Stimulated activated CD8-positive, alpha-beta memory T cell treated with anti-CD3 and anti-CD28 coated beads, Interleukin-7, amount 100 ng/mL, for 4 hours (primary cell): ENCODE measurements around the gene MTFR1L.

ENCODE experiments used
- DNase-seq, 2 donors: peaks; one replicate each; pipeline ENCODE4 v3.0.0-alpha.2; 2020; ENCODE audit warnings: low read depth in 2 of 2

MTFR1L gene

DNA sequence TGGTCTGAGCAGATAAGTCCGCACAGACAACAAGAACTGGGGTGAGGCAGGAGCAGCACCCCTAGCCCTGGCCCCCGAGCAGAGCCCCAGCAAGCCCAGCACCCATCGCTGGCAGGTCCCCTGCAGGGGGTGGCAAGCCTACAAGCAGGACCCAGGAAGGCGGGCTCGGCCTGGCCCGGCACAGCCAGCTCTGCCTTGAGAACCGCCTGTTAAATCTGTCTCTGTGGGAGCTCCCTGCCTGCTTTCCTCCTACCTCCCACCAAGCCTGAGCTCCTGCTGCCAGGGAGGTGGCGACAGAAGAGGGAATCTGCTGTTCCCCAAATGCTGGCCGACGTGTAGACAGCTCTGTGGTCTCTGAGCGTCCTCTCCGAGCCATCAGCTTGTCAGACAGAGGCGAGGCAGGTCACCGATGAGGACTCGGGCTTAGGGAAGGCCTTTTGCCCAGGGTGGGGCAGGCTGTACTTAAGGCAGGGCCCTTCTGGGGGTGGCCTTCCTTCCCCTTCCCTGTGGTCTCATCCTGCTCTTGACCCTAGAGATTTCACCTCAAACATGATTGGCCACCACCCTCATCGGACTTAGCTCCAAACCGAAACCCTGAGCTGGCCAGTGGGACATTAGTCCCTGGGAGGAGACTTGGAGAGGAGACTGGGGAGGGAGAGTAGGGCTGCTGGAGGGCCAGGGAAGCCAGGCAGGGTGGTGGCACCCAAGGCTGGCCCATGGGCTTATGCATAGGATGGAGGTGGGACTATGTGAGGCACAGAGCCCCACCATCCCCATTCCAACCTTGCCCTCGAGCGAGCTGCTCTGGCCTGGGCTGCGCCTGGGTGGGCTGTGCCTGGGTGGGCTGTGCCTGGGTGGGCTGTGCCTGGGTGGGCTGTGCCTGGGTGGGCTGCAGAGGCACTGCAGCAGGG is 12.0 kb upstream of the MTFR1L start:
- no peak for DNase-seq

DNA sequence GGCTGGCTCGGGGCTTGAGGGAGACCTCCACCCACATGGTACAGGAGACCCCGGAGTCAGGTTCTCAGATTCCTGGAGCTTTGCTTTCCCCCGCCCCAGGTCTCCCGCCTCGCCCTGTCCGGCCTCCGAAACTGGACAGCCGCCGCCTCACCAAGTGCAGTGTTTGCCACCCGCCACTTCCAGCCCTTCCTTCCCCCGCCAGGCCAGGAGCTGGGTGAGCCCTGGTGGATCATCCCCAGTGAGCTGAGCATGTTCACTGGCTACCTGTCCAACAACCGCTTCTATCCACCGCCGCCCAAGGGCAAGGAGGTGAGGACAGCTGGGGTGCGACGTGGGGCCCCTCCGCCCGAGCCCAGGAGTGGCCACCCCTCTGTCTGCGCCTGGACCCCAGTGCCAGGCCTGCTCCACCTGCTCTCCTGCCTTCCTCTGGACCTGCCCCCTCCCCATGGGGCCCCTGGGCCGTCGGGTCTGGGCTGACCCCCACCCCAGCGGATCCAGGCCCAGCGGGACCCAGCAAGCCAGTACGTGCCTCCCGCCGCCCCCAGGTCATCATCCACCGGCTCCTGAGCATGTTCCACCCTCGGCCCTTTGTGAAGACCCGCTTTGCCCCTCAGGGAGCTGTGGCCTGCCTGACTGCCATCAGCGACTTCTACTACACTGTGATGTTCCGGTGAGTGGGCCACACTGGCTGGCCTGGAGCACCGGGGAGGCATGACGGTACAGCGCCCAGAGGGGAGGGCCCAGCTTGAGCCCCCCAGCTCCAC is 11.1 kb upstream of the MTFR1L start:
- no peak for DNase-seq

DNA sequence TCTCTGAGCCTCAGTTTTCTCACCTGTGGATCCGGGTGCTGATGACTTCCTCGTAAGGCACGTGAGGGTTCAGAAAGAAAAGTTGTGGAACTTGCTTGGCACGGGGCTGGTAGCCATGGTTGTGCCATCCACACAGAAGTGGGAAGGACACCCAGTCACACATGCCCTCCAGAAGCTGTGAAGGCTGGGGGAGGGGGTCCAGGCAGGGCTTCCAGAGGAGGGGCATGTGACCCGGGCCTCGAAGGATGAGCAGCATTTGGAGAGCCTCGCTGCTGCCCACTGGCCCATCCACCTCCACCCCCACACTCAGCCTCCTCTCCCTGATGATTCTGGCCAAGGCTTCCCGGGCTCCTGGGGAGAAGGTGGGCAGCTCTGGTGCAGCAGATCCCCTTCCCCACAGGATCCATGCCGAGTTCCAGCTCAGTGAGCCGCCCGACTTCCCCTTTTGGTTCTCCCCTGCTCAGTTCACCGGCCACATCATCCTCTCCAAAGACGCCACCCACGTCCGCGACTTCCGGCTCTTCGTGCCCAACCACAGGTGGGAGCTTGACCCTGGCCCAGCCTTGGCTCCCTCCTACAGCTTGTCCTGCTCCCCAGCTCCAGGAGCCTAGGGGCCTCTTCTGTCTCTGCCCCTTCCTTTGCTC is 10.3 kb upstream of the MTFR1L start:
- no peak for DNase-seq

DNA sequence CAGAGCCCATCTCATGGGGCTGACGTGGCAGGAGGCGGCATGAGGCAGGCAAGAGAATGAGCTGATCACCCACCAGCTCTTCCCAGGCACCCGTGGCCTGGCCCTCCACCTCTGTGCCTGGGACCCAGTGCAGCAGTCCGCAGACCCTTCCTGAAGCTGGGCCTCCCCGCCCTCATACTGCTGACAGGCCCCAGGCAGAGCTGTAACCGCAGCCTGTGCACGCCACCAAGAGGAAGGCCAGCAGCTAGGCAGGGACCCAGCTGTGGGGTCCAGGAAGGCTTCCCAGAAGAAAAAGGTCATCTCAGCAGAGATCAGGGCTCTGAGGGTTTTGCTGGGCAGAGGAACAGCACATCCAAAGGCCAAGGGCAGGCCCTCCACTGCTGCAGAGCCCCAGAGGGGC is 9.8 kb upstream of the MTFR1L start:
- no peak for DNase-seq

DNA sequence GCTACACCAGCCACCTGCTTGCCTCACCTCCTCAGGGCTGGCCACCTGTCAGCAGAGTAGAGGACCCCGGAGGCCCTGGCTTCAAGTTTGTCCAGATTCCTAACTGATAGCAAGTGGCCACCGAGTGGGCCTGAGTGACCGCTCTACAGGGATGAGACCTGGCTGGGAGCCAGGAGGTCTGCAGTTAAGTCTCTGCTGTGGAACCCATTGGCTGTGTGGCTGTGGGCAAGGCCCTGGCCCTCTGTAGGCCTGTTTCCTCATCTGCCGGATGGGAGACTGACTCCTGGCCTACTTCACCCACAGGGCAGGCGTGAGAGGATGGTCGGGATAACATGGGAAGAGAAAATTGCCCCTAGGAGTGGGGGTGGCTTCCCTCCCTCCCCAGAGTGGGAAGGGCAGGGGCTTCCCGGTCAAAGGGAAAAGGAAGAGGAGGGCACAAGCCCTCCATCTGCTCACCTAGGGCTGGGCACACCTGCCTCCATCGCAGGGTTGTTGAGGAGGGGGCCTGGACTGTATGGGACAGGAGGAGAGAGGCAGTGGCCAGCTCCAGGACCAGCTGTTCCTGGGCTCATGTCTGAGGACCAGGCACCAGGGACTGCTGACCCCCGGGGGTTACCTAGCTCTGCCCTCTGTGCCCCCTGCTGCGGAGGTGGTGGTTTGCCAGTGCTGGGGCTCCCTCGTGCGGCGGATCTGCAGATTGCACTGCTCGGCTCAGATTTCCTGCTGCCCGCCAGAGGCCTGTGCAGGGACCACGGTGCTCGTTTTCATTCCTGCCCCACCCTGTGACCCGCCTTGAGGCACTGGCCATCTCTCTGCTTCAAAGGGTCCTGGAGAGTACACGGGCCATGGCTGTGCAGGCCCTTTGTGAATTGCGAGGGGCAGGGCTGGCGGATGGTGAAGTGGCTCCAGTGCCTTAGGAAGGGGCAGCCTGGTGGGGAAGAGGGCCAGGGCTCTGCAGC is 9.1 kb upstream of the MTFR1L start:
- DNase-seq: peak; percentile 61 to 62

DNA sequence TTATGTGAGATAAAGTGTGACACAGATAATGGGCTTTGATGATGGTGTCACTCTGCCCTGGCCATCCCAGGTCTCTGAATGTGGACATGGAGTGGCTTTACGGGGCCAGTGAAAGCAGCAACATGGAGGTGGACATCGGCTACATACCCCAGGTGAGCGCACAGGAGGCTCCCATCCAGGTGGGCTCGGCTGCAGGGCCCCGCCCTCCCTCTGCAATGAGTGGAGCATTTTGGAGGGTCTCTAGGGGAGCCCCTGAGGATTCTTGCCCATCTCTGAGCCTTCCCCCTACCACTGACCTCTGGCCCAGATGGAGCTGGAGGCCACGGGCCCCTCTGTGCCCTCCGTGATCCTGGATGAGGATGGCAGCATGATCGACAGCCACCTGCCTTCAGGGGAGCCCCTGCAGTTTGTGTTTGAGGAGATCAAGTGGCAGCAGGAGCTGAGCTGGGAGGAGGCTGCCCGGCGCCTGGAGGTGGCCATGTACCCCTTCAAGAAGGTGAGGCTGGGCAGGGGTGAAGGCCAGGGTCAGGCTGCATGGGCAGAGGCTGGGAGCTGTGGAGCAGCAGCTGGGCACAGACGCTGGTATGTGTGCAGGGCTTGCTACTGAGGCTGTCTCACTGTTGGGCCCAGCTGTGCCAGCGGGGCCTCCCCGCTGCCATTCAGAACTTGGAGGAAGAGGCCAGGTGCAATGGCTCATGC is 8.2 kb upstream of the MTFR1L start:
- DNase-seq: no peak

DNA sequence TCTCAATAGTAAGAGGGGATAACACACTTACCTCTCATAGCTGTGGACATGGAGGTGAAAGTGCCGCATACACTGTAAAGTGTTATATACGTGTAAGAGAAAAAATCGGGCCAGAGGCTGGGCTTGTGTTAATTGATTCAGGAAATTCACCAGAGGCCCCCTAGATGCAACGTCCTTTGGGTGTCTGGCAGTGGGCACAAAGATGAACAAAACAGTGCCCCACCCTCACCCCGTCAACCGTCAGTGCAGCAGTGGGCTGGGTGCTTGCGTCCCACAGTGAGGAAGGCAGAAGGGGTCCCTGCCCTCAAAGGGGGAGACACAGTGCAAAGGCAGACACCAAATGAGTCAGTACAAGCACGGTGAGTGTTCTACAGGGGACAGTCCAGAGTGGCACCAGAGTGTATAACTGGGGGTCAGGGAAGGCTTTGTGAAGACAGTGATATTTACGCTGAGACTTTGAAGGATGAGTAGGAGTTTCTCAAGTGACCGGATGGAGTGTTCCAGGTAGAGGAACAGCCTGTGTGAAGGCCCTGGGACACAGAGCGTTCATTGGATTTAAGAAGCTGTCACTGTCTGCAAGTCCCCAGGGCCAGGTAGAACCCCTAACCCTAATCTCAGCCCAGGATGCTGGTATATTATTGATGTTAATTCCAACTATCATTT is 6.6 kb upstream of the MTFR1L start:
- DNase-seq: no peak

DNA sequence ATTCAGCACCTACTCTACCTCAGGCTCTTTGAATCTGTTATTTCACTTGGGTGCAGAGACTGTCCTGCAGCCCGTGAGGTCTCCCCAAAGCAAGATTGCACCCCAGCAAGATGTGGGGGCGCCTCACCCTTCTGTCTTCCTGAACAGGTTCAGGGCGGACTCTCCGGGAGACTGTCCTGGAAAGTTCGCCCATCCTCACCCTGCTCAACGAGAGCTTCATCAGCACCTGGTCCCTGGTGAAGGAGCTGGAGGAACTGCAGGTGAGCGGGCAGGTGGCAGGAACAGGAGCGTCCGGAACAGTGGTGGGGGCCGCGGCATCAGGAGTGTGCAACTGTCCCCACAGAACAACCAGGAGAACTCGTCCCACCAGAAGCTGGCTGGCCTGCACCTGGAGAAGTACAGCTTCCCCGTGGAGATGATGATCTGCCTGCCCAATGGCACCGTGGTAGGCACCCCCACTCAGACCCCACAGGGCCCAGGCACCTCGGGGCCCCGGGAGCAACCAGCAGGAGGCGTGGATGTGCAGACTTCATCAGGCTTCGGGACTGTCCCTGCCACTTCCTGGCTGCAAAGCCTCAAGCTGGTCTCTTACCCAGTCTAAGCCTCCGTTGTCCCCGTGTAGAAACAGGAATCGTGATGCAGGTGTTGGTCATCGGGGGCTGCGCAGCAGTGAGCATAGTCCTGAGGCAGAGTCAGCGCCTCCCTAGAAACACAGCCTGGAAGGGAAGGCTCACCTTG is 5.9 kb upstream of the MTFR1L start:
- no peak for DNase-seq

DNA sequence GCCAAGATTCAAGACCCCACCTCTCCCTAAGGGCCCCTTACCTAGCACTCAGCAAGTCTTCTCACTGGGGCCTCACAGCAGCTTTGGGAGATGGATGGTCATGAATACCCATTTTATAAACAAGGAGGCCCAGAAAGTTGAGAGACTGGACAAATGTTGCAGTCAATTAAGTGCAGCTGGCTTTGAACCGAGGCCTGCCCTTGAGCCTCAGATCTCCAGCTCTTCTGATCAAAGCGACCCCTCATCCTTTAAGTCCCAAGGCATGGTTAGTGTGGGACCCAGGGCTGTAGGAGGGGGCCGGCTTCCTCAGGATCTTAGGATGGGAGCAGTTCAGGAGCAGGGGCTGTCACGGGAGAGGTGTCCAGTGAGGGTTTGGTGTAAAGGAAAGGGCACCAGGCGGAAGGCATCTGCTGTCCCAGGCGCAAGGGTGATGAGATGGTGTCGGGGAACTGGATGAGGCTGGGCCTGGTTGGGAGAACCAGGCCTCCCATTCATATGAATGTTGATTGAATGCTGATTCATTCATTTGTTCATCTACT is 5.1 kb upstream of the MTFR1L start:
- no peak for DNase-seq

DNA sequence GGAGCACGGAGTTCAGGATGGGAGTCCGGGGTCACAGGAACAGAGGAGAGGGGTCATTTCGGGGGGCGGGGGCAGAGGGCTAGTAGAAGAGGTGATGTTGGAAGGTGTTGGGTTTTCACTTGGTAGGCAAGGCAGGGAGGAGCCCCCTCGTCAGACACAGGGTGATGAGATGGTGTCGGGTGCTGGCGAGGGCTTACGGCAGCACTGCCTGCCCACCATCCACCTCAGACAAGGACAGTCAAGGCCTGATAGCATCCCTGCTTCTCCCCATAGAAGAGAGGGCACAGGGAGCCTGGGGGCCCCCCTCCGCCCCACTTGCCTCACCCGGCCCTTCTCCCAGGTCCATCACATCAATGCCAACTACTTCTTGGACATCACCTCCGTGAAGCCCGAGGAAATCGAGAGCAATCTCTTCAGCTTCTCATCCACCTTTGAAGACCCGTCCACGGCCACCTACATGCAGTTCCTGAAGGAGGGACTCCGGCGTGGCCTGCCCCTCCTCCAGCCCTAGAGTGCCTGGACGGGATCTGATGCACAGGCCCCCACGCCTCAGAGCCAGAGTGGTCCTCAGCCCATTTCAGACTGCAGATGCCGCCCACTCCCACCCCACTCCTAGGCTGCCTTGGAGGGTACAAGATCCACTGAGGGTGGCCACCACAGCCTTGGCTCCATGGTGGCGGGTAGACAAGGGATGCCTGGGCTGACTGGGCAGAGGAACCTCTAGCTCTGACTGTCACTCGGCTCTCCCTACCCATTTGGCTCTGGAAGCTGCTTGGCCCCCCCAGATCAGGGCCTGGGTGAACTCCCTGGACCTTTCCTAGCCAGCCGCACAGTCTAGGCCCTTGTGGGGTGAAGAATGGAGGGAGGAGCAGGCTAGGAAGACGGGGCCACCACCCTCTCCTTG is 4.3 kb upstream of the MTFR1L start:
- DNase-seq: no peak

DNA sequence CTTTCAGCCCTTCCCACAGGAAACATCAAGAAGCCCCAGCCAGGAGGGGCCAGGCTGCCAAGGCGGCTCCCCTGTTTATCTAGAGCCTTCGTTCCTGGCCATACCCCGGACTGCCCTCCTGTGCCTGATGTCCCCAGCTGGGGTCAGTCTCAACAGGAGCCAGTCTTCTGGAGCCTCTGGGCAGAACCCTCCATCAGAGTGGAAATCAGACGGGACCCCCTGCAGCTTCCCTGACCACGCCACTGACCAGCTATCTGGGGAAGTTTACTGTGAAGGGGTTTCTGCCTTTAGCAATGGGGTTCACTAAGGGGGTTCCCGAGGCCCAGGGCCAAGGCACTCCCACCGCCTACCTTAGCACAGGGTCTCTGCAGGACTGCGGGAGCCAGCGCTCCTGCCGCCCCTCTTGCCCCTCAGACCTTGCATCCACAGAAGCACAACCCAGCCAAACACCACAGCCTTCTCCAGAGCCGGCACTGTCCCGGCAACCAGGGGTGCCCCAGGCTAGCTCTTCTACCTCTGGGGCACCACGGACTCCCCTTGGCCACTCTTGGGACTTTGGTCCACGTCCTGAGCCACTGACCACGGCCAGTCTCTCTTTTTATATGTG is 3.5 kb upstream of the MTFR1L start:
- no peak for DNase-seq

DNA sequence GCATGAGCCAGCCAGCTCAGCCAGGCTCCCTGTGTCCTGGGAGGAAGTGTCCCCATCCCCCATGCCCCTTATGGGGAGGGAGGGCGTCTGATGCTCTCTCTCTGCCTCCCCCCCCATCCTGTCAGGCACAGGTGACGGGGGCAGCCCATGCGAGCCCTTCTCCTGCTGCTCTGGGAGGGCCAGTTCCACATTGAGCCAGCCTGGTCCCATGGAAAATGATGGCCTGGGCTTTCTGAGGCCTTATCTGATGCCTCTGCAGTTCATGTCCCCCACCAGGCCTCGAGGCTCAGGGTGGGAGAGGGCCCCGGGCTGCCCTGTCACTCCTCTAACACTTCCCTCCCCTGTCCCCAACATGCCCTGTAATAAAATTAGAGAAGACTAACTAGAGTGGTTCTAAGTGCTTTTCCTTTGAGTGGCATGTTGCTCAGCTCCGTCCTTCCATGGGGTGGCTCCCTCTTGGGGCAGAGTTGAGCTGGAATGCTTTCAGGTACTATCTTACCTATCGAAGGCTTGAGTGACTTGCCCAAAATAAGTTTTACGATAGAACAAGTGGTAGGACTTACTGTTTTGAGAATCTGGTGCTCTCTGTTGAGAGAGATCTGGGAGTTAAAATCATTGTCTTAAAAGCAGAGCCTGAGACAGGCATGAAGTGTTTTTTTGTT is 1.8 kb upstream of the MTFR1L start:
- DNase-seq: no peak

DNA sequence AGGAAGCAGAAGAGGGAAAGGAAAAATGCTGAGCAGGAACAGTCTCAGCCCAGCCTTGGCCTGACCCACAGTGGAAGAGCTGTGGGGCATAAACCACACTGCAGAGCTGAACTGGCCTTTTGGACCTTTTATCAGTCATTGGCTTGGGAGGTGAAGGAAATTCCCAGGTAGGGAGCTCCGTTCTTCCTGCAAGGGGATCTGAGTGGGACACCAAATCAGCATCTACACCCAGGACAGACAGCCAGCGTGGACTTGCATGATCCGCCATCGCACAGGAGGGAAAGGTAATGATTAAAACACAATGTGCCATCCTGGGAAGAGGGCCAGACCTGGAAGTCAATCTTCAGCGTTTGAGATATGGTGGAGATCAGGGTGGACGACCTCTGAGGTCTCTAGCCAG is 1.2 kb upstream of the MTFR1L start:
- no peak for DNase-seq

DNA sequence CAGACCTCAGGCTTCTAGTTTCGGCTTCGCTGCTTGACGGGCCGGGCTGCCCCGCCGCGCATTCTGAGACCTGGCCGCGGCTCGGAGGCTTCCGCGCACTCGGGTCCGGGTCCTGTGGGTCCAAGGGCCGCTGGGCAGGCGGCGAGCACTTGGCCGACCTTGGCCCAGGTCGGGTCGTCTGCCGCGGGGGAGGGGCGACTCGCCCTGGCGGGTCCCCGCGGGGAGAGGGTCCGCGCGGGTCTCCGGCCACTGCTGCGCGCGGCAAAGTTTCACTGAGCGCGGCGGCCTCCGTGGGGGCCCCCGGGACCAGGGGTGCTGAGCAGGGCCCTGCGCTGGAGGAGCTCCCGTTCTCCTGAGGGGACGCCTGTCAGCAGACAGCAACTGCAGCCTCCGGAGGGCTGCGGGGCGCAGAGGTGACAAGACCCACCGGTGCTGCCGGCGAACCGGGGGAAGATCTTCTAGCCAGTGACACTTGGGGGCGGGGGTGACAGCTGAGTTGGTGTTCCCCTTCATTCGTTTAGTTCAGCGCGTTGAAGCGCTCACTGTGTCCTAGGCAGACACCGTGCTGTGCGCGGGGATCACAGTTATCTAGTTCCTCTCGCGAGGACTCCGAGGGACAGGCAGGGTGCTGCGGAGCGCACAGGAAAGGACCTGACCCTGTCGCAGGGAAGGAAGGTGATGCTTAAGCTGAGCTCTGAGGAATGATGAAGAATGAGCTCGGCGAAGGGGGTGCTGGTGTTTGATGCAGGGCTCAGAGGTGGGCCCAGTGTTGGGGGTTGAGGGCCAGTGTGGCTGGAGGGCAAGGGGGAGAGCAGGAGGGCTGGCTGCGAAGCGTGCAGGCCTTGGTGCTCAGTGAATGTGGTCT is 725 bp downstream of the MTFR1L start:
- DNase-seq: peak; percentile 50 to 58

DNA sequence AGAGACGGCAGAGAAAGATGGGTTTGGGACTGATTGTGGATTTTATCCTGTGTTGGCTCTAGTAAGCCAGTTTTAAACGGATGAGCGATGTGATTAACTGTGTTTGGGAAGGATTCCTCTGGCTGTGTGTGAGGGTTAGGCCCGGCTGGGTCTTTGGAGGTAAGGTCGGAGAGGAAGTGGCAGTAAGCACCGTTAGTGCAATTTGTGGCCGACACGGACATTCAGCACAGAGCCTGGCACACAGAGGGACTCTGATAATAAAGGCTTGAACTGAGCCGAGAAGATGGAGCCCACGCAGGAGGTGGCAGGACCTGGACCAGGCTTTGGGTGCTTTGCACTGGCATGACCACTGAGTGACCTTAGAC is 1.3 kb downstream of the MTFR1L start:
- DNase-seq: no peak

DNA sequence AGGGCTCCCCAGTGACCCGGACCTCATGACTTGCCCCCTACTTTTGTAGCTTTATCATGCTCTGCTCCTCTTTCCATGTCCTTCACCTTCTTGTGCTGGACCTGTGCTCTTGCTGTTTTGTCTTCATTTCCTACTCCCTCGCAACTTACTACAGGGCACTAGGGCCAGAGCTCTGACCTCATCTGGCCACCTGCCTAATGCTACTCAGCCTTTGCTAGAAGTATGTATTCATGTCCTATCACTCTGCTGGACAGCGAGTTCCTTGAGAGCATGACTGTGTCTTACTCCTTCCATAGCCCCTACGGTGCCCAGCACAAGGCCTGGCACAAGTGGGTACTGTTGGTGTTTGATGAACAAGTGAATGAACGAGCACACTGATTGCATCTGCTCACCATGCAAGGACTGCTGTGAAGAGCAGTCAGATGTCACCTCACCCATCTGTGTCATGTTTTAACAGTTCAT is 1.9 kb downstream of the MTFR1L start:
- no peak for DNase-seq
